A673 (cell line): ENCODE data around the gene HPSE2. TPM values are rescaled to one million over a fixed set of nuclear protein-coding genes. Genes with fewer than 3 reads are reported as not detected.

Source experiments
- BruUV-seq: library from RNA; stranded (reverse); fragments of 400-500 nt; replicated peaks from 2 replicates; lab custom pipeline; 2021; lab: Mats Ljungman, UMichigan
- CTCF ChIA-PET: fragments of 300-600 bp; sonication (Branson Sonifier 250); formaldehyde crosslinking; loops from one replicate; lab custom pipeline; 2022; ENCODE audit warnings: antibody characterized with exemption; lab: Charles Lee
- POLR2A ChIA-PET: fragments of 300-600 bp; sonication (Branson Sonifier 250); formaldehyde crosslinking; loops from one replicate; lab custom pipeline; 2022; ENCODE audit warnings: antibody characterized with exemption; ENCODE audit not compliant: low non-redundant PET; lab: Charles Lee
- DNase-seq: peaks from one replicate; pipeline ENCODE4 v3.0.0-alpha.2; 2015; ENCODE audit warnings: low spot score
- H3K27ac ChIP-seq: fragments of 200-600 bp; sonication (generic); 2 replicates; pipeline ENCODE4 v1.5.1; 2016; ENCODE audit warnings: mixed run types, low read depth, mild to moderate bottlenecking, mixed read lengths, antibody characterized with exemption, low read length; ENCODE audit not compliant: poor library complexity, severe bottlenecking
- H3K27me3 ChIP-seq: fragments of 200-600 bp; sonication (generic); replicated peaks from 2 replicates; pipeline ENCODE4 v1.6.1; 2017; ENCODE audit warnings: mixed run types, low read depth, mild to moderate bottlenecking, mixed read lengths, antibody characterized with exemption, low read length; ENCODE audit not compliant: insufficient read depth, poor library complexity
- H3K36me3 ChIP-seq: fragments of 200-600 bp; sonication (generic); 2 replicates; pipeline ENCODE4 v1.6.1; 2016; ENCODE audit warnings: mixed run types, mild to moderate bottlenecking, mixed read lengths, antibody characterized with exemption, low read length; ENCODE audit not compliant: insufficient read depth, poor library complexity, severe bottlenecking
- H3K4me1 ChIP-seq: fragments of 200-600 bp; sonication (generic); 2 replicates; pipeline ENCODE4 v1.6.1; 2017; ENCODE audit warnings: mixed run types, mild to moderate bottlenecking, mixed read lengths, antibody characterized with exemption, low read length; ENCODE audit not compliant: insufficient read depth, poor library complexity, severe bottlenecking
- H3K4me3 ChIP-seq: fragments of 200-600 bp; sonication (generic); 2 replicates; pipeline ENCODE4 v1.5.1; 2016; ENCODE audit warnings: low read depth, mixed run types, mild to moderate bottlenecking, mixed read lengths, low read length; ENCODE audit not compliant: poor library complexity, severe bottlenecking
- H3K9me3 ChIP-seq: fragments of 200-600 bp; sonication (generic); 2 replicates; pipeline ENCODE4 v1.6.1; 2016; ENCODE audit warnings: mixed run types, low read depth, mild to moderate bottlenecking, mixed read lengths, antibody characterized with exemption, low read length; ENCODE audit not compliant: poor library complexity, severe bottlenecking
- CTCF ChIP-seq: fragments of 300-800, 200-600 bp; sonication (generic); conservative IDR thresholded peaks from 2 replicates; pipeline ENCODE4 v1.5.1; 2017; ENCODE audit warnings: low read depth, mild to moderate bottlenecking, antibody characterized with exemption, low read length, moderate library complexity, mixed read lengths
- EZH2 ChIP-seq: fragments of 200-600 bp; sonication (generic); IDR thresholded peaks from 2 replicates; pipeline ENCODE4 v1.6.1; 2017; ENCODE audit warnings: borderline replicate concordance, low read depth, mild to moderate bottlenecking, mixed read lengths, antibody characterized with exemption, low read length; ENCODE audit not compliant: poor library complexity, severe bottlenecking
- intact Hi-C: fragments of 100-400 bp; cut with micrococcal nuclease; formaldehyde crosslinking; loops from one replicate; pipeline ENCODE4 v1.10.0; 2022; ENCODE audit not compliant: unreplicated experiment
- total RNA-seq: library from RNA; stranded (reverse); gene quantifications from 2 replicates; pipeline ENCODE4 v1.2.3, GENCODE V29; 2021

The HPSE2 gene
- total RNA-seq, 1 experiment from 2014 or later: not detected

- Histone ChIP-seq H3K4me3 (no peak overlapping the region), H3K9me3 (no peaks in the 10 kb centered on the region), H3K27ac (no peak overlapping the region), H3K27me3 (no peaks in the 10 kb centered on the region), H3K36me3 (no peaks in the 10 kb centered on the region), H3K4me1 (no peaks in the 10 kb centered on the region)
- TF ChIP-seq EZH2: no peak
- TF ChIP-seq CTCF: no peak
- no TSS peak for BruUV-seq
- no peak for DNase-seq
- ChIA-PET CTCF (no interaction called here), POLR2A (no interaction called here)
- intact Hi-C loops: no loop called here
Measured at GRCh38 chr10:98920807-98921206, 314.8 kb downstream of the HPSE2 start.

GRCh38 chr10:98920360-98920759 is 315.3 kb downstream of the HPSE2 start:
- Histone ChIP-seq H3K4me1 (no peaks in the 10 kb centered on the region), H3K27ac (no peak overlapping the region), H3K4me3 (no peak overlapping the region), H3K36me3 (no peaks in the 10 kb centered on the region), H3K27me3 (no peaks in the 10 kb centered on the region), H3K9me3 (no peaks in the 10 kb centered on the region)
- CTCF ChIA-PET: no interaction called here
- intact Hi-C loops: no loop called here
- no TSS peak for BruUV-seq
- no peak for DNase-seq
- POLR2A ChIA-PET: no interaction called here
- TF ChIP-seq EZH2 (no peak), CTCF (no peak)

GRCh38 chr10:98919899-98920298 is 315.8 kb downstream of the HPSE2 start:
- TF ChIP-seq CTCF (no peak), EZH2 (no peak)
- CTCF ChIA-PET: no interaction called here
- intact Hi-C loops: no loop called here
- Histone ChIP-seq H3K27me3 (no peaks in the 10 kb centered on the region), H3K27ac (no peak overlapping the region), H3K4me3 (no peak overlapping the region), H3K9me3 (no peaks in the 10 kb centered on the region), H3K4me1 (no peaks in the 10 kb centered on the region), H3K36me3 (no peaks in the 10 kb centered on the region)
- no peak for DNase-seq
- BruUV-seq: no TSS peak
- POLR2A ChIA-PET: no interaction called here
